GM18873 (cell line): ENCODE data around the gene SPATA33.

ENCODE experiments used
- ATAC-seq: cut with Tn5 transposase; IDR thresholded peaks from one replicate; pipeline ENCODE4 v1.9.1; 2021; ENCODE audit warnings: mild to moderate bottlenecking, moderate library complexity, moderate number of reproducible peaks; ENCODE audit not compliant: unreplicated experiment, low FRiP score

Gene SPATA33

GRCh38 chr16:89657442-89658220 lies at the start of gene SPATA33, which contains the start of gene CHMP1A:
Gene SPATA33 (plus strand): TSS chr16:89657836. CDS start chr16:89657912, 76 bp downstream.
Gene CHMP1A (minus strand): TSS chr16:89657708. CDS start chr16:89657588, 120 bp downstream.
- ATAC-seq = peak; percentile 73

DNA sequence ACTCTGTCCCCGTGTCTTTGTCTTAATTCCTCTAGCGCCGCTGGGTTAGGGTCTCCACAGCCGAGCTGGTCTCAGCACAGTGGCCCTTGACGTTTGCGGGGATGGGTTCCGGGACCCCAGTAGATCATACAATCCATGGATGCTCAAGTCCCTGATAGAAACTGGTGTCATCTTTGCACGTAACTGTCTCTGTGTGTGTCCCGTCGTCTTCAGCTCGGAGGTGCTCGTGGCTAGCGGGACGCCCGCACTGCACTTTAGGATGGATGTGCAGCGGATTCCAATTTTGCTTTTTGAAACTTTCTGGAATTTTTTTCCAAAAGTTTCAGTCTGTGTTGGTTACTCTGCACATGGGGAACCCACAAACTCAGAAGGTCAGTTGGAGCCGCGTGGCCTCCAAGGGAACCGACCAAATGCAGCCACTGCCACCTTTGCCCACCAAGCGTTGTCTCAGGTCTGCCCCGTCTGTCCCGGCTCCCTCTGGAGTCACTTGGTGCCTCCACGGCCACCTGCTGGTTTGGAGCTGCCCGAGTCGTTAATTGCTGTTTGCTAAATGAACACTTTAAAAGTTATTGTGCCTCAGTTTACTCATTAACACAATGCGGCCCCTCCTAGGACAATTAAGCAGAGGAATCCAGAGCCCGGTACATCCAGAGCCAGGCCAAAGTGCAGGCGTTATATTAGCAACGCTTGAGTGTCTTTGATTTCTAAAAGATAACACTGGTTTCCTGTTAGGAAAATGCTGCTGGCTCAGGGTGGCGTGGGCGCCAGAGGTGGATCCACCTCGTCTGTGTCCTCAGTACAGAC lies 49.5 kb upstream of the SPATA33 start:
- ATAC-seq = no peak

DNA sequence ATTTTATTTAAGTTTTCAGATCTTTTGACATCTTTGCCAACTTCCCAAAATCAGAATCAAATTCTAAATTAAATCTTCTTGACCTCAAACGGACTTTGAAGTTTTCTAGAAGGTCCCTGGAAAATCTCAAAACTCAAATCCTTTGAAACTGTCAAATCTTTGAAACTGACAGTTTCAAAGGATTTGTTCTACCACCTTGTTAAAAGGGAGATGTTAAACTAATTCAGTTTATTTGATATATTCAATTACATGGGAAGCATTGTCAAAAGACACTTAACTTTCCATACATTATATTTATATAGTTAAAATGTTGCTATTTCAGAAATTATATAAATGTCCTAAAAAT lies 47.6 kb upstream of the SPATA33 start:
- no peak for ATAC-seq

DNA sequence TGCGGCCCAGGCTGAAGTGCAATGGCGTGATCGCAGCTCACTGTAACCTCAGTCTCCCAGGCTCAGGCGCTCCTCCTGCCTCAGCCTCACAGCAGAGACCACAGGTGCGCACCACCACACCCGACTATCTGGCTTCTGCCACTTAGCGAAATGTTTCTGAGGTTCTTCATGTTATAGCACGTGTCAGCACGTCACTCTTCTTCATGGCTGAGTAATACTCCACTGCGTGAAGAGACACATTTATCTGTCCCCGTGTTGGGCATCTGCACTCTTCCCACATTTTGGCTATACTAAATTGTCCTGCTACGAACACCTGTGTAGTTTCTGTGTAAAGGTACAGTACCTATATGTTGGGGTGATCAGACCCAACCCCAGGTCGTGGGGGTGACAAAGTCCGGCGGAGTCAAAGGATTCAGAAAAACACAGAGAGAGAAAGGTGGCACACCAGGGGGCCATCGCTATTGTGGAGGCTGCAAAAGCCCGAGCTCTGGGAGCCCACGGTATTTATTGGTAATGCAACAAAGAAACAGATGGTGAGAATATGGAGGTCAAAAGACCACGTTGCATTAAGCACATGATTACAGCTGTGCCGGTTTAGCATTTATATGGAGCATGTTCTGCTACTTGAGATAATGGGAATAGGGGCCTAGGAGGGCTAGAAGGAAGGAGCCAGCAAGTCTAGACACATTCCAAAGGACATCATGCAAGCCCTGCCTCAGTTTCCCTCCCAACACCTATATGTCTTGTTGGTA lies 45.0 kb upstream of the SPATA33 start:
- ATAC-seq = no peak

GRCh38 chr16:89613231-89613953 lies 44.2 kb upstream of the SPATA33 start, which contains the start of gene DPEP1:
Gene DPEP1 (plus strand): TSS chr16:89613642. CDS start chr16:89630411, 16,769 bp downstream.
- ATAC-seq = no peak

DNA sequence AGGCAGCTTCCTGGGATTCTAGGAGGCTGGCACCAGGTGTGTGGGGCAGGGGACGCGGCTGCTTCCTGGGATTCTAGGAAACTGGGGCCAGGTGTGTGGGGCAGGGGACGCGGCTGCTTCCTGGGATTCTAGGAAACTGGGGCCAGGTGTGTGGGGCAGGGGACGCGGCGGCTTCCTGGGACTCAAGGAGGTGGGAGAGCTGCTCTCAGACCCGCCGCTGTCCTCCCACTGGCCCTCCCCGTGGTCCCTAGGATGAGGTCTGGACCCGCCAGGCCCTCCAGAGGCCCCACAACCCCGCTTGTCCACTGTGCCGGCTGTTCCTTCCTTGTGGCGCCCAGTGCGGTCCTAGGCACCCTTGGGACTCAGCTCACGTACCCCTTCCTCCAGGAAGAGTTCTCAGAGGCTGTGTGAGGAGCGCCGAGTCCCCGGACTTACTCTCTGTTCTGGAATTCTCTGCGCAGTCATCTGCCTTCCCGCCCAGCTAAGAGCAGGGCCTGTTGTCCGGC lies 43.6 kb upstream of the SPATA33 start:
- ATAC-seq = no peak

GRCh38 chr16:89615176-89615575 lies 42.5 kb upstream of the SPATA33 start:
- no peak for ATAC-seq

DNA sequence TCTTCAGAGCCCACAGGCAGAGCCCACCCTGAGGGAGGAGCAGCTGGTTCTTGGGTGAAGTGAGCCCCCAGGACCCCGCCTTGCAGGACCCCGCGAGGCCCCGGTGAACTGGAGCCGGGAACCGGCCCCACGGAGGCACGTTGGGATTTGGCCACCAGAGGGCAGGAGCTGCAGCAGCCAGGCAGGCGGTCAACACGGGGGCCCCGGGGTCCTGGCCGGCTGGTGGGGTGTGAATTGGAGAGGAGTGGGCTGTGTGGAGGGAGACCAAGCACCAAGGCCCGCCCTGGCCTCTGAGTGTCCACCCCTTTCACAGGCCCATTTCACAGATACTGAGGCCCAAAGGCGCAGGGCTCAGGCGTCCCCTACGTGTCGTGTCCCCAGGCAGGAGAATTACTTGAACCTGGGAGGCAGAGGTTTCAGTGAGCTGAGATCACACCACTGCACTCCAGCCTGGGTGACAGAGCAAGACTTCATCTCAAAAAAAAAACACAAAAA lies 42.0 kb upstream of the SPATA33 start:
- ATAC-seq = no peak

- no peak for ATAC-seq
These were observed 41.0 kb upstream of the SPATA33 start for GRCh38 chr16:89616623-89617022.

- ATAC-seq = no peak
These were observed 40.6 kb upstream of the SPATA33 start for GRCh38 chr16:89617036-89617435.

- ATAC-seq = no peak
These were observed 39.3 kb upstream of the SPATA33 start for GRCh38 chr16:89618109-89618998.

- ATAC-seq = no peak
These were observed 37.8 kb upstream of the SPATA33 start for GRCh38 chr16:89619840-89620239.

DNA sequence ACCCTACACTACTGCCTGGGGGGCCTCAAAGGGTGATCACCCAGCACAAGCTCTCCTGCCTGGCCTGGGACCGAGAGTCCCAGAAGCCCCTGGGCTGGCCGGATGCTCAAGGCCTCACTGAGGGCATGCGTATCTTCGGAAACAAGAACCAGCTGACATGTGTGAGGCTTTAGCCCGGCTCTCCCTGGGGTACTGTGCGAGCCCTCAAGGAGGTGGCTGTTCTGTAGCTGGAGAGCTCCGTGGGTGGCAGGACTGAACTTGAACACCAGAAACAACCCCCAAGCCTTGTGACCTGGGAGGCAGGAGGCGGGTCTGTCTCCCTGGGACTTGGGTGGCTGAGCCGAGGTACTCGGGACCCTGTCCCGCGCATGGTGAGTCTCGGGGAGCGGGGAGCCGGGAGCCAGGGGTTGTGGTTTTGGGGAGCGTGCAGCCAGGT lies 37.2 kb upstream of the SPATA33 start:
- no peak for ATAC-seq

- ATAC-seq = no peak
These were observed 36.4 kb upstream of the SPATA33 start for GRCh38 chr16:89621136-89621697.

DNA sequence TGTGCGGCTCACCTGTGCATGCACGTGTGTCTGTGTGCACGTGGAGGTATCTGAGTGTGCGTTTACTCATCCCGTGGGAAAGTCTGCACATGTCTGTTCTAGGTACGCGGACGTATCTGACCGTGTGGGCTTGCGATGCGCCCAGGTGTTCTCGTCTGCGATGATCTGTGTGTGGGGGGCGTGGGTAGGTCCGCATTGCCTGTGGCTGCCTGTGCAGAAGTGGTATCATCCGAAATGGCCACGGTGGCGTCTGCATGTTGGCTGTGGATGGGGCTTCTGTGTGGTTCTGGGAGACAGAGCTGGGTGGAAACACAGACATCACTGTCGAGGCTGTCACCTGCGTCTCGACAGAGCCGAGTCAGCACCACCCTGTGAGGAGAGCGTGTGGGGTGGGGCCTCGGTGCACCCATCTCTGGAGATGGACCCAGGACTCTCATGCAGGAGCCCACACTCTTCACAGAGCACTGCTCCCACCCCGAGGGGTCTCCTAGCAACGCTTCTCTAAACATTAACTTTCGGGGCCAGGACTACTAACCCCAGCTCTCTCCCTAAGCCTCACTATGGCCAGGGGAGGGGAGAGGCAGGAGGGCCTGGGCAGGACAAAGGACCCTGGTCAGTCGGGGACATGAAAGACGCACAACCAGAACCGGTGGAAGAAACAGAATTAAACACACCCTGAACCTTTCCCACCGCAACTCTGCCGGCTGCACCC lies 35.8 kb upstream of the SPATA33 start:
- no peak for ATAC-seq

- no peak for ATAC-seq
These were observed 34.0 kb upstream of the SPATA33 start for GRCh38 chr16:89623511-89624261.
